ENCODE data around the gene NOP16. TPM values are rescaled to one million over a fixed set of nuclear protein-coding genes. Genes with fewer than 3 reads are reported as not detected.

NOP16 gene
- total RNA-seq, 3 donors from 2014 or later (not counting 1 experiment from before 2014, with no cell fraction given): 6.4 to 12.4 (median 12.1) TPM

DNA sequence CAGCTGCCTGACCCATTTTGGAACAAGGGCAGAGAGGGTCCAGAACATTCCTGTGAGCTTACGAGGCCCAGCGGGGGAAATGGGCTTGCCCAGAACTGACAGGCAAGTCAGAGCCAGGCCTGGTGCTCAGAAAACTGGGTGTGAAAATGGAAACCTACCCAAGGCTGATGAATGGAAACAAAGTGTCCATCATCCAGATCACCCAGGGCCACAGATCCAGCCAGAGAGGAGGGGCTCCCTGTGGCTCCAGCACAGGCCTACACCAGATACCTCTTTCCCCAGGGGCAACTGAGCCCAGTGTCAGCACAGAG, 24.8 kb upstream of the NOP16 start:
- Histone ChIP-seq H3K27me3 (ENCODE audit: control insufficient read depth, insufficient read depth, low read length) (no peaks in the 10 kb centered on the region), H3K36me3 (ENCODE audit: control insufficient read depth, insufficient read depth, low read length) (peaks cover 4% of the 10 kb centered on the region), H3K4me3 (ENCODE audit: low read length) (no peak overlapping the region), H3K27ac (ENCODE audit: low read length) (no peak overlapping the region), H3K9me3 (ENCODE audit: control insufficient read depth, insufficient read depth, low read length) (no peaks in the 10 kb centered on the region), H3K4me1 (ENCODE audit: control insufficient read depth, insufficient read depth, low read length) (peaks cover 19% of the 10 kb centered on the region)
- Mint-ChIP-seq H3K27me3 (ENCODE audit: low read depth in 2 of 2) (no peaks in the 10 kb centered on the region), H3K9me3 (no peaks in the 10 kb centered on the region), H3K4me3 (no peak overlapping the region), H3K4me1 (peaks cover 43 to 55% of the 10 kb centered on the region in 2 donors), H3K36me3 (no peaks in the 10 kb centered on the region), H3K27ac (no peak overlapping the region)
- DNase-seq: no peak
- WGBS (ENCODE audit: insufficient coverage): 97% methylated on average over 2 of the region's 2 CpGs
- no peak for ATAC-seq
- intact Hi-C loops (cut with micrococcal nuclease): no loop called here
- TF ChIP-seq, protein P1, sequence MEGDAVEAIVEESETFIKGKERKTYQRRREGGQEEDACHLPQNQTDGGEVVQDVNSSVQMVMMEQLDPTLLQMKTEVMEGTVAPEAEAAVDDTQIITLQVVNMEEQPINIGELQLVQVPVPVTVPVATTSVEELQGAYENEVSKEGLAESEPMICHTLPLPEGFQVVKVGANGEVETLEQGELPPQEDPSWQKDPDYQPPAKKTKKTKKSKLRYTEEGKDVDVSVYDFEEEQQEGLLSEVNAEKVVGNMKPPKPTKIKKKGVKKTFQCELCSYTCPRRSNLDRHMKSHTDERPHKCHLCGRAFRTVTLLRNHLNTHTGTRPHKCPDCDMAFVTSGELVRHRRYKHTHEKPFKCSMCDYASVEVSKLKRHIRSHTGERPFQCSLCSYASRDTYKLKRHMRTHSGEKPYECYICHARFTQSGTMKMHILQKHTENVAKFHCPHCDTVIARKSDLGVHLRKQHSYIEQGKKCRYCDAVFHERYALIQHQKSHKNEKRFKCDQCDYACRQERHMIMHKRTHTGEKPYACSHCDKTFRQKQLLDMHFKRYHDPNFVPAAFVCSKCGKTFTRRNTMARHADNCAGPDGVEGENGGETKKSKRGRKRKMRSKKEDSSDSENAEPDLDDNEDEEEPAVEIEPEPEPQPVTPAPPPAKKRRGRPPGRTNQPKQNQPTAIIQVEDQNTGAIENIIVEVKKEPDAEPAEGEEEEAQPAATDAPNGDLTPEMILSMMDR (IDR thresholded peaks at IDR 0.05): no peak

DNA sequence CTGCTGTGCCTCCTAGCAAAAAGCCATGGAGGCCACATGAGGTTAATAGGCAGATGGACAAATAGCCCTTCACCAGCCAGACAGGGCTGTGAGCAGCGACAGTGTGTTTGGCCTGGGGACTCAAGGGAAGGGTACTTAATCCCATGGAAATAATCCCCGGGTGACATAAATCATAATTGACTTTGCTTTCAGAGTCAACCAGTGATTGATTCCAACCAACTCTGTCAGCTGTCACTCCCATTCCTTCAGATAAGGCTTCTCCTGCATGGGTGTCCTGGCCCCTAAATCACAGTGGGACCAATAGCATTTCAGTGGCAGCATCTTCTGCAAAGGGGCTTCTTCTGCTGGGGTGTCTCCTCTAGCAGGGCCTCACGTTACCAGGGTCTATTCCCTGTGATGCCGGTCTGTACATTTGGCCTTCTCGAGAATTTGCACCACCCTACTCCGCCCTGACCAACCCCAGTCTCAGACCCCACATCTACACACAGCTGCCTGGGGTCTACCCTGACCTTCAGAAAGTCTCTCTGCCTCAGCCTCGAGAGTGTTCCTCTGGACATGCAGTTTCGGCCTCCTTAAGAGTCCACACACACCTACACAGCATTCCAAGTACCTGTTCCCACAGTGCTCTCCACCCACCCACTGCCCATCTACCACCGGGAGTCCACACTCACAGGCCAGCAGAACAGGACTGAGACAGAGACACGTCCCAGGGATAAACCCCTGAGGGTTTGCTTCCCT, 24.3 kb upstream of the NOP16 start:
- Mint-ChIP-seq H3K27ac (no peak overlapping the region), H3K4me3 (no peak overlapping the region), H3K9me3 (no peaks in the 10 kb centered on the region), H3K36me3 (no peaks in the 10 kb centered on the region), H3K27me3 (ENCODE audit: low read depth in 2 of 2) (no peaks in the 10 kb centered on the region), H3K4me1 (peaks cover 43 to 55% of the 10 kb centered on the region in 2 donors)
- intact Hi-C loops (cut with micrococcal nuclease): no loop called here
- H3K36me3 ChIP-seq (ENCODE audit: control insufficient read depth, insufficient read depth, low read length): peaks cover 6% of the 10 kb centered on the region
- H3K4me1 ChIP-seq (ENCODE audit: control insufficient read depth, insufficient read depth, low read length): peaks cover 19% of the 10 kb centered on the region
- H3K9me3 ChIP-seq (ENCODE audit: control insufficient read depth, insufficient read depth, low read length): no peaks in the 10 kb centered on the region
- TF ChIP-seq, protein P1 (IDR thresholded peaks at IDR 0.05): no peak
- ATAC-seq (no peak), DNase-seq (no peak)
- H3K27ac ChIP-seq (ENCODE audit: low read length): no peak overlapping the region
- H3K4me3 ChIP-seq (ENCODE audit: low read length): no peak overlapping the region
- 94% methylated on average over 10 of the region's 10 CpGs for WGBS (ENCODE audit: insufficient coverage)
- no peaks in the 10 kb centered on the region for H3K27me3 ChIP-seq (ENCODE audit: control insufficient read depth, insufficient read depth, low read length)

DNA sequence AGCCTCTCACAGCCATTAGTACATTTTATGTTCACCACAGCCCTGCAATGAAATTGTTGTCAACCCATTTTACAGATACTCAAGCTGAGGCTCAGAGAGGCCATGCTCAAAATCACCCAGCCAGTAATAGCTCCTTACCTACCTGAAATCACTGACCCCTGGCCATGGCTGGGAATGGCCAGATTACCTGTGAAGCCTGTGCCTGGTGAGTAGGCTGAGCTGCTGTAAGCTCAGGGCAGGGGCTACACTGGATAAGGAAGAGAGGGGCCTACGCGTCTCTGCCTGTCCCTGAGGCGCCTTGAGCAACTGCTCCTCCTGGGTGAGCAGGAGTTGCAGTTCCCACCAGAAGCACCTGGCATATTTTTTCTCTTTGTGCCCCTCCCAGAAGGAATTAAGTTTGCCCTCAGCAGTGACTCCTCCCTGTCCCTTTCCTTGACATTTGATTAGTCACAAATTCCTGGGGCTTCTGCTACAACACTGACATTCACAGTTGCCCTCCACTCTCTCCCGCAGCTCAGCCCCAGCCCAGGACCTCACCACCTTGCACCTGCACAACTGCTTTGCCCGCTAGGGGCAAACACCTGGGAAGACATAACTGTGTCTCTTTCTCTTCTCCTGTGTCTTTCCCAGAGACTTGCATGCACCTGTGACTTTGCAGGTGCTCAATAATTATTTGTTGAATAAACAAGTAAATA, 22.2 kb upstream of the NOP16 start:
- 97% methylated on average over 5 of the region's 5 CpGs for WGBS (ENCODE audit: insufficient coverage)
- H3K4me3 Mint-ChIP-seq: no peak overlapping the region

More for the DNA sequence above, 22.2 kb upstream of the NOP16 start:
- no peak overlapping the region for H3K27ac ChIP-seq (ENCODE audit: low read length)
- DNase-seq: no peak
- Mint-ChIP-seq H3K4me1 (peaks cover 38 to 48% of the 10 kb centered on the region in 2 donors), H3K36me3 (no peaks in the 10 kb centered on the region), H3K27ac (peak overlapping the region in 1 of 2 donors; percentile 27), H3K9me3 (no peaks in the 10 kb centered on the region), H3K27me3 (ENCODE audit: low read depth in 2 of 2) (no peaks in the 10 kb centered on the region)
- no peaks in the 10 kb centered on the region for H3K27me3 ChIP-seq (ENCODE audit: control insufficient read depth, insufficient read depth, low read length)
- H3K36me3 ChIP-seq (ENCODE audit: control insufficient read depth, insufficient read depth, low read length): peaks cover 12% of the 10 kb centered on the region
- H3K9me3 ChIP-seq (ENCODE audit: control insufficient read depth, insufficient read depth, low read length): no peaks in the 10 kb centered on the region
- no peak for ATAC-seq
- TF ChIP-seq, protein P1 (IDR thresholded peaks at IDR 0.05): no peak
- intact Hi-C loops (cut with micrococcal nuclease): no loop called here
- H3K4me1 ChIP-seq (ENCODE audit: control insufficient read depth, insufficient read depth, low read length): peaks cover 7% of the 10 kb centered on the region
- no peak overlapping the region for H3K4me3 ChIP-seq (ENCODE audit: low read length)

Measured in natural killer cell (primary cell).